NCI-H1436 (cell line): ENCODE results near the gene ADISSP.

ENCODE experiments used
- DNase-seq: peaks from one replicate; lab custom pipeline; 2025; lab: John Stamatoyannopoulos, UW

Gene ADISSP

DNA sequence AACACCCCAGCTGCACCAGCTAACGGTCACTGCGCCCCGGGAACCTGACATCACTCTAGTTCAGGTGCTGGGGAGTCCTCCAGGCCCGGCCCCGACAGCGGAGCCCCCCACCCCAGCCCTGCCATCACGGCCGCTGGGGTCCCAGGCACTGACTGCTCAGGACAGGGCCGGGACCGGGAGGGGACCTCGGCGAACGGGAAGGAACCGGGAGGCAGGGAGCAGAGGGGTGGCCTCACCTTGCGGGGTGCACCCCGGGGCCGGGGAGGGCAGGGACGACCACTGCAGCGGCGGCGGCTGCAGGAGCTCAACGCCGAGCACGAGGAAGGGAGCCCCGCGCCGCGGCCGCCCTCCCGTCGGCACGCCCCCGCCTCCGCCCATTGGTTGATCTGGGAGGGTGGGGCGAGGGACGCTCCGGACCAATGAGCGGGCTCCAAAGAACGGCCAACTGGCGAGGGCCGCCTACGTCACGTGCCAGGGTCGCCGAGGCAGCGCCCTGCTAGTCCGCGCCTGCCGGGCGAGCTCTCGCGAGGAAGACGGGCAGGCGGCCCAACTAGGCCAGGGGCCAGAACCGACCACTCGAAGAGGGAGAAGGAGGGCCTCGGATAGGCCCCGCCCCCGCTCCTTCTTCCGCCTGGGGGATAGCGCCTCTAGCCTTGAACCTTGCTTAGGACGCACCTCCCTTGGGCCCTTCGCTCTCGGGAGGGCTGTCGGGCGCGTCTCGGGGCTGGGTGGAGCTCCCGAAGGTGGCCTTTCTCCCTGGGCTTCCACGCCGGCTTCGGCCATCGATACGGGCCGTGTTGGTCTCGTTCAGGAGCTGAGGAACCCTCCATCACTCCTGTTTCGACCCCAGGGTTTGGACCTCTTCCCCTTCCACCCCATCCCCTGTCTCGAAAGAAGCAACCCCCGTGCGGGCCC is at the start of gene ADISSP:
ADISSP (minus strand) TSS at position 327 of the 915 bp plus-strand sequence. CDS start 7,653 bp downstream, outside the sequence.
- peak; percentile 98 for DNase-seq

DNA sequence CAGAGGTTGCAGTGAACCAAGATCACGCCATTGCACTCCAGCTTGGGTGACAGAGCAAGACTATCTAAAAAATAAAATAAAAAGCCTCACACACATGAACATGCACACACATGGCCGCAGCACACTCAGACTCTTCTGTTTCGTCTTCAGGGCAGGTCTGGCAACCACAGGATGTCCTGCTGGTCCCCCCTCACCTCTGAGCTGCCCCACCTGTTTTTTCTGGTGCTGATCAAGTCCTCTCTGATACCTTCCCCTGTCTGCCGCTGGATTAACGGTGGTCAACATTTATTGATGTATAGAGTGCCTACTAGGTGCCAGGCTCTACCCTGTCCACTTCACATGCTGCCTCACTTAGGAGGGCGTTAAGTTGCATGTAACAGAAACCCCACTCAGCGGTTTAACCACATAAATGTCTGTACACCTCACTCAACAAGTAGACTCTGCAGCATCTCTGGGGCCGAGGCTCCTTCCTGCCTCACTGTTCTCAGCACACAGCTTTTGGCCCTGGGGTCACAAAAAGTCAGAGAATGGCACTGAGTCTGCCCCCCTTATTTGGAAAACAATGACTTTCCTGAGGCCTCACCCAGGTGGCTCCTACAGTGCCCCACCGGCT is 48.3 kb upstream of the ADISSP start:
- no peak for DNase-seq

GRCh38 chr20:3814928-3815495 is 47.5 kb upstream of the ADISSP start:
- DNase-seq = no peak

GRCh38 chr20:3813848-3814581 is 46.5 kb upstream of the ADISSP start:
- DNase-seq = no peak

DNA sequence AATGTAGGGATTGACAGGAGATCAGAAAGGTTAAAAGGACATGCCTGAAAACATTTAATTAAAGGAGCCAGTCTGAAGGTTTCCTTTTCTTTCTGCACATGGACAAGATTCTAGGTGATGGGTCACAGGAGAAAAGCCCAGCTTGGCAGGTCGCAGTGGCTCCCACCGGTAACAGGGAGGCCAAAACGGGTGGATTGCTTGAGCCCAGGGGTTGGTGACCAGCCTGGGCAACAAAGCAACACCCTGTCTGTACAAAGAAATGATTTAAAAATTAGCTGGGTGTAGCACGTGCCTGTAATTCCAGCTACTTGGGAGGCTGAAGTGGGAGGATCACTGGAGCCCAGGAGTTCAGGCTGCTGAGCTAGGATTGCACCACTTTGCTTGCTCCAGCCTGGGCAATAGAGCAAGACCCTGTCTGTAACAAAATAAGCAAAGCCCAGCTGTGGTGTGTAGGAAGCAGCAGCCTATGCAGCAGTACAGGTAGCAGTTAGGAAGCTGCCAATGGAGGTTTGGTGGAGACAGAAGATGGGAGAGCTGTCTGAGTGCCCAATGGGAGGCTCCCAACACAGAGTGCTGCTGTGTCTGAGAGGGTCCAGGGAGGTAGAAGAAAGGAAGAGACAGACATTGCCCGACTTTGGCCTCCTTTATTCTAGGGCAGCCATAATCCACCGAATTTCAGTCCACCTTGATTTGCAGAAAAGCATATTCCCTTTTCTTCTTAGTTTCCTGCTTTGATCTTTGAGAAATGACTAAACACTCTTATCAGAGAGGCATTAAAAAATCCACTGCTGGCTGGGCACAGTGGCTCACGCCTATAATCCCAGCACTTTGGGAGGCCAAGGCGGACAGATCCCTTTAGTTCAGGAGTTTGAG is 45.7 kb upstream of the ADISSP start:
- no peak for DNase-seq

GRCh38 chr20:3812259-3812681 is 44.7 kb upstream of the ADISSP start:
- no peak for DNase-seq

GRCh38 chr20:3811467-3812258 is 44.1 kb upstream of the ADISSP start:
- DNase-seq = peak; percentile 95

GRCh38 chr20:3808544-3808943 is 41.0 kb upstream of the ADISSP start:
- no peak for DNase-seq

GRCh38 chr20:3804781-3805180 is 37.2 kb upstream of the ADISSP start:
- DNase-seq = no peak

- DNase-seq = no peak
These were observed 36.8 kb upstream of the ADISSP start for GRCh38 chr20:3804254-3804751.

DNA sequence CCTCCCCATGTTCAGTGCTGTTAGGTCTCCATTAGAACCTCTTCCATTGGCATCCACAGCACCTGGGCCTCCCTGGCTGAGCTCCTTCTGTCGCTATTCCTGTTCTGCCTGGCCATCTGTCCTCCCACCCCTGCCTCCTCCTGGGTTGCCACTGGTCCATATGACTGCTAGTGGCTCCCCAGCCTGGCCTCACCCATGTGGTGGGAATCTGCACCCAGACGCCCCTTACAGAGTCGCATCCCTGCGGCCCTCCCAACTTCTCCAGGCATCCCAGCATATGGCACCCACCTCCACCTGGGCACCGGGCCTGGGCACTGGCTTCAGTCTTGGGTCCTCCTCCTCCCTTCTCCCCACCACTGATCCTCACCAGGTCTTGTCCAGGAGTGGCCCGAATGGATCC is 36.3 kb upstream of the ADISSP start:
- DNase-seq = no peak

GRCh38 chr20:3803289-3803688 is 35.7 kb upstream of the ADISSP start:
- no peak for DNase-seq

DNA sequence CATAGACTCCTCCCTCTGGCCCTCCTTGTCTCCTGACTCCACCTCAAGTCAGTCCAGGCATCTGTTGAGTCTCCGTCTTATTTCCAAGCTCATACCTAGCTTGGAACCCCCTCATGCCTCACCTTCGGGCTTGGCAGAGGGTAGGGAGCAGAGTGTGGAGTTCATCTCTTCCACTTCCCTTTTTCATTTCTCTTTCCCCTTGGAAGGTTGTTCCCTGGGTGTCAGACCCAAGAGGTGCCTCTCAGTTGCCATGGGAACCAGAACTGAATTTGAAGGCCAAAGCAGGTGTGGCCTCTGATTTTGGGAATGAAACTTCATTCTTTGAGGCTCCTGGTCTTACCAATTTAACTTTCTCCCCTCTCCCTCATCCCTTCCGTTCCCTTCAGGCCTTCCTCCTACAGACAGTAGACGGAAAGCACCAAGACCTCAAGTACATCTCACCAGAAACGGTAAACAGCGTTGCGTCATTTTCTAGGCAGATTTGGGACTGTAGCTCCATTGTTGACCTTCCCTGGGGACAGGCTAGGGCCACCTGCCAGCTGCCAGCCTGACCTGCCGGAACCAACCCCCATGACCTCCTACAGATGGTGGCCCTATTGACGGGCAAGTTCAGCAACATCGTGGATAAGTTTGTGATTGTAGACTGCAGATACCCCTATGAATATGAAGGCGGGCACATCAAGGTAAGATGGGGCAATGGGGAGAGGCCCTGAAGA is 35.1 kb upstream of the ADISSP start:
- peak; percentile 17 for DNase-seq

- DNase-seq = no peak
These were observed 34.3 kb upstream of the ADISSP start for GRCh38 chr20:3801846-3802245.

- no peak for DNase-seq
These were observed 33.7 kb upstream of the ADISSP start for GRCh38 chr20:3801299-3801698.

DNA sequence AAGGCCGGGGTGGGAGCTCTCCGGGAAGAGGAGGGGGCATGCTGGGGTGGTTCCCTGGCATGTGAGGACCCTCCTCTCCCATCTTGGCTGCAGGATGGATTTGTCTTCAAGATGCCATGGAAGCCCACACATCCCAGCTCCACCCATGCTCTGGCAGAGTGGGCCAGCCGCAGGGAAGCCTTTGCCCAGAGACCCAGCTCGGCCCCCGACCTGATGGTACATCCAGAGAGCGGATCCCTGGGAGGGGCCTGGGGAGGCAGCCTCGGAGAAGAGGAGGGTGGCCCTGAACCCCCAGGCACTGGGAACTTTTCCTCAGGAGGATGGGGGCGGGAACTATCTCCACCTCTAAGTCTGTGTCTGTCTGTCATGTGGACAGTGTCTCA is 33.3 kb upstream of the ADISSP start:
- DNase-seq = no peak

- DNase-seq = no peak
These were observed 32.8 kb upstream of the ADISSP start for GRCh38 chr20:3800256-3800877.

DNA sequence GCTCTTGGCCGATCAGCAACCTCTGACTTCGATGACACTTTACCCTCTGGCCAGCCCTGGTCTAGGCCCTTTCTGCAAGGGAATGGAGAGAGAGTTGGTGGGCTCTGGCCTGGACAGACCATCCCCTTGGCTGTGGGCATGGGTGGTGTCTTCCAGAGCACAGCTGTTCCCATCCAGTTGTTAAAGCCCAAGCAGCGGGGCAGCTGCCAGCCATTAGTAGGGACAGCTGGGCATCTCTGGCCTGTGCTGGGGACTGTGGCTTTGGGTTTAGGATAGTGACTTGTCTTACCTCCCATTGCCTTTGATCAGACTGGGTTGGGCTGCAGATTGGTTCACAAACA is 31.3 kb upstream of the ADISSP start:
- DNase-seq = no peak

DNA sequence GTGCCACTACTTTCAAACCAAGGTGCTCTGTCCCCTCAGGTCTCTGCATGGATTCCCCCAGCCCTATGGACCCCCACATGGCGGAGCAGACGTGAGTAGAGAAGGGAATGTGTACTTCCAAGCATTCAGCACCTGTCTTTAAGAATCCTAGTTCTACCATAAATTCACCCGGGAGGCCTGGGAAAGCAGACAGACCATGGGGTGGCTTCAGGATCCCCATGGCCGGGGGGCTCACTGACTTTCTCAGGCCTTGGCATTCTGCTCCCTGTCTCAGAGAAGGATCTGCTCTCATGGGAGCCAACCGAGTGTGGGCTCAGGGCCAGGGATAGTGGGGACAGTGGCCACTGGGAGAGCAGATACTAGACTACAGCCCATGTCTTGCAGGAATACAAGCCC is 30.8 kb upstream of the ADISSP start:
- DNase-seq = no peak
